Measurements from ENCODE around the gene HTT-AS.

The HTT-AS gene

DNA sequence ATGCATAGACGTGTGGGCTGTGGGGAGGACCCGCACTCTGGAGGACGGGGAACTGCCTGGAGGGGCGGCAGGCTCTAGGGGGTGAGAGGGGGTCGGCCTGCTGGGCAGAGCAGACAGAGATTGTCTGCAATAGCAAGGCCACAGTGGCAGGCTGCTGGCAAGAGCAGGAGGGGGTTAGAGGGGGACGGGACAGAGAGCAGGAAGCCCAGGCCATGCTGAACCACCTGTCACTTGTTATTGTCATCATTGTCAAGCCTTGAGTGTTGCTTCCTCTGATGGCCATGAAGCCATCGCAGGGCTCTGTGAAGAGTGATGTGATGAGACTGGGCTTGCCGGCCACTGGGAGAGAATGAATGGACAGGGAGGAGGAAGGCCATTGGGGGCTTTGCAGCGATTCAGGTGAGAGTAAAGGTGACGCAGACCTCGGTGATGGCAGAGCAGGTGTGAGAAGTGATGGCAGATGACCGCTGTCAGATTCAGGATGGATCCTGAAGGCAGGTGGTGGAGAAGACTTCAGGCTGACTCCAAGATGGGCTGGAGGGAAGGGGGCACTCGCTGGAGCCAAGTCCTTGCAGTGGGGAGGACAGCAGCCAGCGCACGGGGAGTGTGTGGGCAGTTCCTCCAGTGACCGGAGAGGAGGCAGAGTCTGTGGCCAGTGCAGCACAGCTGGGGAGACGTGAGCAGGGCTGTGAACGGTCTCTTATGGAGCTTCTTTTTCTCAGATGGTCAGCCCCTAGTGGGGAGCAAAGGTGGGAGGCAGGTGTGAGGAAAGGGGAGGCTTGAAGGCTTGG, 43.6 kb downstream of the HTT-AS start:
- DNase-seq (ENCODE audit: low spot score): no peak

- DNase-seq (ENCODE audit: low spot score): no peak
Measured at GRCh38 chr4:3029464-3029863, 44.9 kb downstream of the HTT-AS start.

DNA sequence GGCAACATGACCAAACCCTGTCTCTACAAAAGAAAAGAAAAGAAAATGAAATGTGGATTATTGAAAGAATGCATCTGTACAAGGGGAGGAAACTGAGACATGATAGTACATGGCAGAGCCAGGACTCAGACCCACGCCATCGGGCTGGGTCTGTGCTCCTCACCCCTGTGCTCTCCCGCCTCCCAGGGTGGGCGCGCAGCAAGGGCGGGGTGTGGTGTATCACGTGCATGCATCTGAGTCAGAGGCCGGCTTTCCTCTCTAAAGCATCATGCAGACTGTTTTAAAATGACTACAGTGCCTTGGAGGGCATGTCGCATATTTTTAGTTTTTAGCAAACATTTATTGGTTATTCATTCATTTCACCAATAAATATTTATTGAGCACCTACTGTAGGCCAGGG, 47.8 kb downstream of the HTT-AS start:
- no peak for DNase-seq (ENCODE audit: low spot score)

DNA sequence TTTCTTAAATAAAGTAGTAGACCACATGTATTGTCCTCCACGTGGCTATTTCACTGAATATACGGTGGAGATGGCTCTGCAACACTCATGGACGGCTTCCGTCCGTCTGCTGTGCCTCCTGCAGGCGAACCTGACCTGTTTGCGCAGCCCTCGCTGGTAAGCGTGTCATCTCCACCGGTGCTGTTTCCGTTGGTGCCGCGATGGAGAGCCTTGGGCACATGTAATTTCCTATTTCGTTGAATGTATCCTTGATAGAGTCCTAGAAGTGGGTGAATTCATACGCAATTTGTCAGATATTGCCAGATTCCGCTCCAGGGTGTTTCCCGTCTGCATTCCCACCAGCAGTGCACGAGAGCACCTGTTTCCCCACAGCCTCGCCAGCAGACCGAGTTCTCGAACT, 48.5 kb downstream of the HTT-AS start:
- no peak for DNase-seq (ENCODE audit: low spot score)

- no peak for DNase-seq (ENCODE audit: low spot score)
Measured at GRCh38 chr4:3022651-3023050, 51.7 kb downstream of the HTT-AS start.

GRCh38 chr4:3022112-3022511, 52.2 kb downstream of the HTT-AS start:
- DNase-seq (ENCODE audit: low spot score): no peak

GRCh38 chr4:3021627-3022026, 52.7 kb downstream of the HTT-AS start:
- DNase-seq (ENCODE audit: low spot score): no peak

DNA sequence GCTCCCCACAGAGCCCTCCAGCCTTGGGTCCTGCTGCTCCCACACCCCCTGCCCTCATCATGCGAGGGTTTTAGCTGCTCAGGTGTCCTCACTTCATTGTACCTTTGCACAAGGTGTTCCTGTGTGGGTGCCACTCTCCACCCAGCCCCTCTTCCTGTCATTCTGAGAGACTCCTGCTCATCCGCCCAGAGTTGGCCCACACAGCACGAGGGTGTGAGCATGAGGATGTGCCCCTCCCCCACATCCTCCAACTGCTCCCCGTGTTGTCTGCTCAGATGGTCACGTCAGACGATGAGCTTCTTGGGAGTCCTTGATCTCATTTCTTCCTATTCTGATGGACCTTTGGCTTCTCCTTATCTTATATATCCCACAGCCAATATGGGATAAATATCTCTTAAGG, 53.2 kb downstream of the HTT-AS start:
- DNase-seq (ENCODE audit: low spot score): no peak

GRCh38 chr4:3019145-3019846, 55.0 kb downstream of the HTT-AS start:
- DNase-seq (ENCODE audit: low spot score): no peak

GRCh38 chr4:3017504-3017903, 56.8 kb downstream of the HTT-AS start:
- DNase-seq (ENCODE audit: low spot score): no peak

DNA sequence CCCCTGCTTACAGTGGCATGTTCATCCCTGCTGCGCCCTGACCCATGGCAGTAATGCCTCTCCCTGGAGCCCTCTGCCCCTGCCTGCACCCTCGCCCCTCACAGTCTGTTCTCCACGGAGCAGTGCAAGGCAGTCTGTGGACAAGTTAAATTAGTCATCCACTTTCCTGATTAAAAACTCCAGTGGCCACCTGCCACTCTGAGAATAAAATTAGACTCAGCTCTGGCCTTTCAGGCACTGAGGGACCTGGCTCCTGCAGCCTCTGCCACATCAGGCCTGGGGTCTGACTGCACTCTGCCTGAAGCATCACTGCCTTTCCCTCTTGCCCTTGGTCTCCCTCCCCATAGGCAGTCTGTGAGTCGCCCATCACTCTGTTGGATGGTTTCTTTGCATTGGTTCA, 57.4 kb downstream of the HTT-AS start:
- no peak for DNase-seq (ENCODE audit: low spot score)

- no peak for DNase-seq (ENCODE audit: low spot score)
Measured at GRCh38 chr4:3013839-3014350, 60.4 kb downstream of the HTT-AS start.

Measured in kidney capillary endothelial cell (primary cell).